ENCODE results near the gene NDE1.

NDE1 gene

DNA sequence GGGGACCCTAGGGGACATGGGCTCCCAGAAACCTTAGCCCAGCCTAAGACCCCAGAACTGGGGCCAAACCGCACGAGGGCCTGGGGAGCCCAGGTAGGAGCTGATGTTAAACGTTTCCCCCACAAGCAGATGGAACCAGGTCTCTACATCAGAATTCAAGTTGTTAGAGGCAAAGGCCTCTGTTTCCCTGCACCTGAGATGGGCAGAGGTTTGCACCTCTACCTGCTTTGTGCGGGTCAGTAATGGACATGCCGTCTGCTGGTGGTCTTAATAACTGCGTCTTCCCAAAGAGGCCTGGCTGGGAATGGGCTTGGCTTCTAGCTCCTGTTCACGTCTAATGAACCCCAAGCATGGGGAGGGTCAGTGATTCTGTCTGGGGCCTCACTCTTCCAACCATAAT, 79.1 kb downstream of the NDE1 start:
- no peaks in the 10 kb centered on the region for H3K4me1 Mint-ChIP-seq
- TF ChIP-seq CTCF (IDR thresholded peaks at IDR 0.05; ENCODE audit: unreplicated experiment in 3 of 3) = no peak
- no peak overlapping the region for H3K4me3 Mint-ChIP-seq
- peaks cover 3% of the 10 kb centered on the region for H3K27me3 Mint-ChIP-seq (ENCODE audit: low read depth)
- peaks cover 11% of the 10 kb centered on the region for H3K36me3 Mint-ChIP-seq (ENCODE audit: low read depth)
- no peaks in the 10 kb centered on the region for H3K9me3 Mint-ChIP-seq
- no peak overlapping the region for H3K27ac Mint-ChIP-seq

DNA sequence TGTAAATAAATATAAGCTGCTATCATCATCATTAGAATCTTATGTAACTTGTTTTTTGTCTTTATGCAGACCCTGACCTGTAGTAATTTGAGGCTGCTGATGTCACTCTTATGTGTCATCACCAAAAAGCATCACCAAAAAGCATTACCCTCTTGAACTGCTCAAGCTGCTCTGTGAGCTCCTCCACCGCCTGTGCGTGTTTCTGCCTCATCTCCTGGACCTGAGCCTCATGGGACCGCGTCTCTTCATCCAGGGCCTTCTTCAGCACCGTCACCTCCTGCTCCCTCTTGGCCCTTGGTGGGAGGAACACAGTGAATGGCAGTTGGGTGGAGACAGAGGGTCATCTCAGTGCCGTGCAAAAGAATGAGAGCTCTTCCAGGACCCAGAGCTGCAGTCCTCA, 82.4 kb downstream of the NDE1 start:
- Mint-ChIP-seq H3K27ac (no peak overlapping the region), H3K9me3 (no peaks in the 10 kb centered on the region), H3K4me3 (no peak overlapping the region), H3K4me1 (no peaks in the 10 kb centered on the region), H3K36me3 (ENCODE audit: low read depth) (no peaks in the 10 kb centered on the region), H3K27me3 (ENCODE audit: low read depth) (peaks cover 18% of the 10 kb centered on the region)
- TF ChIP-seq CTCF (IDR thresholded peaks at IDR 0.05; ENCODE audit: unreplicated experiment in 3 of 3) = no peak

DNA sequence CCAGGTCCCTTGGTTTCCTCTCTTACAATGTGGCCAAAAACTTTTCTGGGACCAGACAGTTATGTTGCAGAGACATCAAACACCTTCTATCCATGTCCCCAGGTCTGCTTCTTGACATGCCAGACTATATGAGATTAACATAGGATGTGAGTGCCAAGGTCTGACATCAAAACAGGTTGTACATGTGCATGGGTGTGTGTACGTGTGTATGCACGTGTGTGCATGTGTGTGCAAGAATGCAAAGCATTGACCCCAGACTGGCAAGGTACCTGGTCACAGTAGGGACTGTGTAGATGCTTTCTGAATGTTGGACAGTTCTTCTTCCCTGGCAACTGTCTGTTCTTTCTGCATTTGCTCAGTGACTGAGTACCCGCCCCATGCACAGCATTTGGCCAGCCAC, 85.6 kb downstream of the NDE1 start:
- H3K9me3 Mint-ChIP-seq = peaks cover 2% of the 10 kb centered on the region
- TF ChIP-seq CTCF (IDR thresholded peaks at IDR 0.05; ENCODE audit: unreplicated experiment in 3 of 3) = no peak
- no peaks in the 10 kb centered on the region for H3K36me3 Mint-ChIP-seq (ENCODE audit: low read depth)
- no peak overlapping the region for H3K4me3 Mint-ChIP-seq
- no peak overlapping the region for H3K27ac Mint-ChIP-seq
- peaks cover 18% of the 10 kb centered on the region for H3K27me3 Mint-ChIP-seq (ENCODE audit: low read depth)
- peaks cover 4% of the 10 kb centered on the region for H3K4me1 Mint-ChIP-seq

- H3K9me3 Mint-ChIP-seq = peaks cover 5% of the 10 kb centered on the region
- no peak overlapping the region for H3K4me3 Mint-ChIP-seq
- H3K36me3 Mint-ChIP-seq (ENCODE audit: low read depth) = no peaks in the 10 kb centered on the region
- H3K4me1 Mint-ChIP-seq = peaks cover 4% of the 10 kb centered on the region
- H3K27ac Mint-ChIP-seq = no peak overlapping the region
- peaks cover 18% of the 10 kb centered on the region for H3K27me3 Mint-ChIP-seq (ENCODE audit: low read depth)
- no peak for TF ChIP-seq CTCF (IDR thresholded peaks at IDR 0.05; ENCODE audit: unreplicated experiment in 3 of 3)
Observed at GRCh38 chr16:15736529-15736928, 86.5 kb downstream of the NDE1 start.

GRCh38 chr16:15737140-15737644, 87.1 kb downstream of the NDE1 start:
- TF ChIP-seq CTCF (IDR thresholded peaks at IDR 0.05; ENCODE audit: unreplicated experiment in 3 of 3) = no peak
- no peak overlapping the region for H3K27ac Mint-ChIP-seq
- peaks cover 4% of the 10 kb centered on the region for H3K4me1 Mint-ChIP-seq
- H3K36me3 Mint-ChIP-seq (ENCODE audit: low read depth) = no peaks in the 10 kb centered on the region
- H3K4me3 Mint-ChIP-seq = no peak overlapping the region
- peaks cover 8% of the 10 kb centered on the region for H3K9me3 Mint-ChIP-seq
- H3K27me3 Mint-ChIP-seq (ENCODE audit: low read depth) = peaks cover 18% of the 10 kb centered on the region

DNA sequence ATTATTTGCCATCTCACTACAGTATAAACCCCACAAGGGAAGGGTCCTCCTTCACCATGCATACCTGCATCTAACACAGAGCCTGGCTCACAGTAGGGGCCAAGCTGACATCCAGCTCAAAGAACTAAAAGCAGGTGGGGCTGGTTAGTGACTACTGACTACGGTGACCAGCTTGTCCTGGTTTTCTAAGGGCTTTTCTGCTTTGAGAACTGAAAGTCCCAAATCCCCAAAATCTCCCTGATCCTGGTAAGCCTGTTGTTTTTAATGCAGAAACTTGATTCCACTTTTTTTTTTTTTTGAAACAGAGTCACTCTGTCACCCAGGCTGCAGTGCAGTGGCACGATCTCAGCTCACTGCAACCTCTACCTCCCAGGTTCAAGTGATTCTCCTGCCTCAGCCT, 89.4 kb downstream of the NDE1 start:
- no peak for TF ChIP-seq CTCF (IDR thresholded peaks at IDR 0.05; ENCODE audit: unreplicated experiment in 3 of 3)
- Mint-ChIP-seq H3K36me3 (ENCODE audit: low read depth) (no peaks in the 10 kb centered on the region), H3K9me3 (peaks cover 8% of the 10 kb centered on the region), H3K4me3 (no peak overlapping the region), H3K27ac (no peak overlapping the region), H3K27me3 (ENCODE audit: low read depth) (peaks cover 19% of the 10 kb centered on the region), H3K4me1 (peaks cover 4% of the 10 kb centered on the region)

Data from nephron (organoid).